HCT116 (cell line): ENCODE results near the gene TTLL11. TPM values are rescaled to one million over a fixed set of nuclear protein-coding genes. Genes with fewer than 3 reads are reported as not detected.

Experiments
- ATAC-seq: fragments of 200-7000 bp; cut with Tn5 transposase; 2 replicates; pipeline ENCODE4 v1.9.1; 2020; ENCODE audit warnings: mild to moderate bottlenecking, moderate library complexity
- BruUV-seq: library from RNA; stranded (reverse); fragments of 400-500 nt; replicated peaks from 2 replicates; lab custom pipeline; 2021; lab: Mats Ljungman, UMichigan
- CTCF ChIA-PET: fragments of 300-600 bp; sonication (Branson Sonifier 250); formaldehyde crosslinking; loops from one replicate; lab custom pipeline; 2021; ENCODE audit warnings: antibody characterized with exemption; lab: Charles Lee
- POLR2A ChIA-PET: fragments of 300-600, 350-600 bp; sonication (Branson Sonifier 250); formaldehyde crosslinking; loops from one replicate; lab custom pipeline; 2021; ENCODE audit warnings: antibody characterized with exemption; lab: Charles Lee
- RAD21 ChIA-PET, 2 experiments: fragments of 300-600 bp; sonication (Branson Sonifier 250); formaldehyde crosslinking; loops; one replicate each; lab custom pipeline; 2023; ENCODE audit warnings: low total read pairs in 2 of 2; ENCODE audit not compliant: uncharacterized antibody in 2 of 2, unreplicated experiment in 2 of 2, low non-redundant PET in 1 of 2; lab: Charles Lee
- DNase-seq: peaks from one replicate; pipeline ENCODE4 v3.0.0-alpha.2; 2010; ENCODE audit warnings: low read depth, low spot score
- H2AFZ ChIP-seq: fragments of 200-600 bp; shearing (Covaris generic), sonication (generic); 2 replicates; pipeline ENCODE4 v1.6.1; 2017; ENCODE audit warnings: low read depth, mixed run types, mixed read lengths, antibody characterized with exemption, low read length; ENCODE audit not compliant: poor library complexity, severe bottlenecking
- H3K27ac ChIP-seq: 2 replicates; pipeline ENCODE4 v1.5.1; 2012; ENCODE audit warnings: low read depth, low read length
- H3K27me3 ChIP-seq: fragments of 200-600 bp; sonication (generic); 2 replicates; pipeline ENCODE4 v1.6.1; 2016; ENCODE audit warnings: mixed run types, low read length, mixed read lengths; ENCODE audit not compliant: insufficient read depth
- H3K36me3 ChIP-seq, 2 experiments: fragments of 200-500 bp in 1 of 2; fragments of 200-600 bp in 1 of 2; sonication (Bioruptor generic) in 1 of 2; sonication (generic) in 1 of 2; 2 replicates each; pipeline versions ENCODE4 v1.5.1 to v1.6.1; 2014 to 2016; ENCODE audit warnings: low read length in 2 of 2, inconsistent platforms in 1 of 2, mixed read lengths in 1 of 2, mixed run types in 1 of 2; ENCODE audit not compliant: insufficient read depth in 2 of 2, control insufficient read depth in 1 of 2
- H3K4me1 ChIP-seq, 2 experiments: fragments of 200-600 bp in 1 of 2; sonication (generic) in 1 of 2; 2 replicates each; pipeline versions ENCODE4 v1.5.1 to v1.6.1; 2012 to 2017; ENCODE audit warnings: low read length in 2 of 2, inconsistent platforms in 1 of 2, mild to moderate bottlenecking in 1 of 2, mixed read lengths in 1 of 2, mixed run types in 1 of 2, moderate library complexity in 1 of 2; ENCODE audit not compliant: insufficient read depth in 2 of 2, control insufficient read depth in 1 of 2
- H3K4me2 ChIP-seq: fragments of 200-600 bp; sonication (generic); 2 replicates; pipeline ENCODE4 v1.6.1; 2017; ENCODE audit warnings: mixed run types, low read length, mixed read lengths
- H3K4me3 ChIP-seq, 2 experiments: fragments of 200-600 bp in 1 of 2; sonication (generic) in 1 of 2; replicated peaks in 1 of 2; 2 replicates each; pipeline ENCODE4 v1.5.1; 2011 to 2016; ENCODE audit warnings: low read length in 2 of 2, control low read depth in 1 of 2, low read depth in 1 of 2, mild to moderate bottlenecking in 1 of 2, mixed read lengths in 1 of 2, mixed run types in 1 of 2
- H3K79me2 ChIP-seq: fragments of 200-600 bp; sonication (generic); 2 replicates; pipeline ENCODE4 v1.6.1; 2017; ENCODE audit warnings: mild to moderate bottlenecking, mixed run types, low read length, moderate library complexity, mixed read lengths; ENCODE audit not compliant: insufficient read depth
- H3K9ac ChIP-seq: fragments of 200-600 bp; sonication (generic); 2 replicates; pipeline ENCODE4 v1.6.1; 2016; ENCODE audit warnings: low read length, mixed read lengths
- H3K9me2 ChIP-seq: fragments of 200-600 bp; sonication (generic), shearing (Covaris generic); 2 replicates; pipeline ENCODE4 v1.6.1; 2017; ENCODE audit warnings: mixed run types, mild to moderate bottlenecking, moderate library complexity; ENCODE audit not compliant: insufficient read depth
- H3K9me3 ChIP-seq, 2 experiments: fragments of 200-500 bp in 1 of 2; fragments of 200-600 bp in 1 of 2; sonication (Bioruptor generic) in 1 of 2; sonication (generic) in 1 of 2; 2 replicates each; pipeline ENCODE4 v1.6.1; 2014 to 2017; ENCODE audit warnings: low read length in 2 of 2, mixed read lengths in 2 of 2, inconsistent platforms in 1 of 2, low read depth in 1 of 2, mild to moderate bottlenecking in 1 of 2, mixed run types in 1 of 2, moderate library complexity in 1 of 2; ENCODE audit not compliant: control insufficient read depth in 1 of 2, insufficient read depth in 1 of 2
- H4K20me1 ChIP-seq: fragments of 200-600 bp; sonication (generic), shearing (Covaris generic); 2 replicates; pipeline ENCODE4 v1.6.1; 2017; ENCODE audit warnings: mixed run types, mild to moderate bottlenecking, moderate library complexity; ENCODE audit not compliant: insufficient read depth
- CBX3 ChIP-seq: IDR thresholded peaks from 2 replicates; pipeline ENCODE4 v1.6.1; 2012; ENCODE audit warnings: low read depth
- CEBPB ChIP-seq: IDR thresholded peaks from 2 replicates; pipeline ENCODE4 v1.6.1; 2012; ENCODE audit warnings: low read depth
- EGR1 ChIP-seq: IDR thresholded peaks from 2 replicates; pipeline ENCODE4 v1.6.1; 2012; ENCODE audit warnings: low read depth
- ELF1 ChIP-seq: IDR thresholded peaks from 2 replicates; pipeline ENCODE4 v1.6.1; 2012; ENCODE audit warnings: low read depth, borderline replicate concordance
- EZH2 ChIP-seq: fragments of 200-600 bp; sonication (generic); IDR thresholded peaks from 2 replicates; pipeline ENCODE4 v1.6.1; 2017; ENCODE audit warnings: antibody characterized with exemption, mixed run types
- EZH2phosphoT487 ChIP-seq: fragments of 200-600 bp; IDR thresholded peaks from 2 replicates; pipeline ENCODE4 v1.6.1; 2018; ENCODE audit warnings: antibody characterized with exemption, borderline replicate concordance
- FOSL1 ChIP-seq: IDR thresholded peaks from 2 replicates; pipeline ENCODE4 v1.6.1; 2012; ENCODE audit warnings: low read depth
- JUND ChIP-seq: IDR thresholded peaks from 2 replicates; pipeline ENCODE4 v1.6.1; 2012
- POLR2A ChIP-seq: IDR thresholded peaks from 2 replicates; pipeline ENCODE4 v1.7.0; 2011; ENCODE audit warnings: borderline replicate concordance; ENCODE audit not compliant: insufficient read depth, insufficient read length; ENCODE audit errors: extremely low read depth
- RAD21 ChIP-seq: IDR thresholded peaks from 2 replicates; pipeline ENCODE4 v1.6.1; 2012; ENCODE audit warnings: low read depth, mild to moderate bottlenecking
- REST ChIP-seq: IDR thresholded peaks from 2 replicates; pipeline ENCODE4 v1.6.1; 2012; ENCODE audit warnings: low read depth
- SIN3A ChIP-seq: IDR thresholded peaks from 2 replicates; pipeline ENCODE4 v1.6.1; 2012; ENCODE audit warnings: low read depth
- SP1 ChIP-seq: IDR thresholded peaks from 2 replicates; pipeline ENCODE4 v1.6.1; 2012; ENCODE audit warnings: low read depth
- TCF7L2 ChIP-seq: IDR thresholded peaks from 2 replicates; pipeline ENCODE4 v1.7.0; 2011; ENCODE audit warnings: borderline replicate concordance, inconsistent platforms; ENCODE audit not compliant: insufficient read depth, insufficient read length; ENCODE audit errors: extremely low read depth
- YY1 ChIP-seq: IDR thresholded peaks from 2 replicates; pipeline ENCODE4 v1.6.1; 2011; ENCODE audit warnings: low read length, low read depth, moderate library complexity, mild to moderate bottlenecking; ENCODE audit not compliant: insufficient replicate concordance; ENCODE audit errors: extremely low read depth
- ZBTB33 ChIP-seq: IDR thresholded peaks from 2 replicates; pipeline ENCODE4 v1.6.1; 2011; ENCODE audit warnings: mild to moderate bottlenecking, low read length, moderate library complexity; ENCODE audit not compliant: insufficient replicate concordance; ENCODE audit errors: extremely low read depth
- ZFX ChIP-seq: fragments of 450-650 bp; IDR thresholded peaks from 2 replicates; pipeline ENCODE4 v1.6.1; 2017
- ZNF274 ChIP-seq: fragments of 200-500 bp; sonication (Bioruptor generic); IDR thresholded peaks from 2 replicates; pipeline ENCODE4 v1.6.1; 2014; ENCODE audit warnings: mild to moderate bottlenecking, low read depth, low read length, inconsistent platforms
- intact Hi-C: fragments of 100-400 bp; cut with micrococcal nuclease; formaldehyde crosslinking; loops from 2 replicates; pipeline ENCODE4 v1.10.0; 2022
- total RNA-seq: library from RNA; stranded (reverse); gene quantifications from one replicate; pipeline ENCODE4 v1.2.1, GENCODE V29; 2021; ENCODE audit not compliant: unreplicated experiment
- TF ChIP-seq, protein P1 (sequence below): IDR thresholded peaks from 2 replicates; pipeline ENCODE4 v1.6.1; 2012
- TF ChIP-seq, protein P2 (sequence below): IDR thresholded peaks from 2 replicates; pipeline ENCODE4 v1.6.1; 2012

TTLL11 gene
- total RNA-seq, 1 experiment from 2014 or later = 2.2 TPM

DNA sequence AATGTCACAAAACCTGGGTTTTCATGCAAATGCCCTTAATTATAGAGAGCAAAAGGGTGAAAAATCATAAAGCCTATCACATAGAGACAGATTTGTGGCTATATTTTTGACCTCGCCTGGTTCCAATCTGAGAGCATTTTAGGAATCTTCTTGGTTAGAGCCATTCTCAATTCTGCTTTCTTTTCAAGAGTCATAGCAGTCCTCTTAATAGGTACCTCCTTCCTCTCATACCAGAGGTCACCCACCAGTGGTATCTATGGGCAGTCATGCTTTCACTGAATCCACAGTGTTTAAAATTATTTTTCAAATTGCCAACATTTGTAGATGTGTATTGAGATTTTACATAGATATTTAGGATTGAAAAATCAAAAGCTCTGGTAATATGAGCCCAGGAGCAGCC lies 226.2 kb downstream of the TTLL11 start:
- Histone ChIP-seq H3K79me2 (no peaks in the 10 kb centered on the region), H3K4me3 (no peak overlapping the region), H3K4me1 (no peaks in the 10 kb centered on the region), H3K4me2 (no peak overlapping the region), H2AFZ (no peak overlapping the region), H3K36me3 (no peaks in the 10 kb centered on the region), H3K27me3 (peaks cover 5% of the 10 kb centered on the region; the same call in 1 of the 2 replicates), H3K9me2 (no peaks in the 10 kb centered on the region), H3K27ac (no peak overlapping the region), H3K9ac (no peak overlapping the region), H3K9me3 (no peaks in the 10 kb centered on the region), H4K20me1 (no peaks in the 10 kb centered on the region)
- intact Hi-C loops = no loop called here
- DNase-seq (no peak), ATAC-seq (no peak)
- POLR2A ChIA-PET = no interaction called here
- CTCF ChIA-PET = no interaction called here
- BruUV-seq = no TSS peak
- RAD21 ChIA-PET = no interaction called here
- TF ChIP-seq, protein P1, sequence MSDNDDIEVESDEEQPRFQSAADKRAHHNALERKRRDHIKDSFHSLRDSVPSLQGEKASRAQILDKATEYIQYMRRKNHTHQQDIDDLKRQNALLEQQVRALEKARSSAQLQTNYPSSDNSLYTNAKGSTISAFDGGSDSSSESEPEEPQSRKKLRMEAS = no peak
- TF ChIP-seq ZFX (no peak), EZH2 (no peak), ZBTB33 (no peak), SIN3A (no peak), SP1 (no peak), RAD21 (no peak), POLR2A (no peak), REST (no peak), ZNF274 (no peak), ELF1 (no peak), YY1 (no peak), FOSL1 (no peak), CBX3 (no peak), TCF7L2 (no peak), JUND (no peak), CEBPB (no peak), EGR1 (no peak), EZH2phosphoT487 (no peak)
- TF ChIP-seq, protein P2, sequence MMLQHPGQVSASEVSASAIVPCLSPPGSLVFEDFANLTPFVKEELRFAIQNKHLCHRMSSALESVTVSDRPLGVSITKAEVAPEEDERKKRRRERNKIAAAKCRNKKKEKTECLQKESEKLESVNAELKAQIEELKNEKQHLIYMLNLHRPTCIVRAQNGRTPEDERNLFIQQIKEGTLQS = no peak
